ENCODE results near the gene MDH1B.
"Not testable (repeated sequence)": the region's sequence is repeated elsewhere in the genome, so short reads cannot be mapped to it uniquely, and the experiment has no call there.

Gene MDH1B

GRCh38 chr2:206765242-206766056 lies at the start of gene MDH1B, which contains the start of gene FASTKD2:
TSS of gene MDH1B (minus strand) at chr2:206765328. CDS start at chr2:206765271, 57 bp downstream.
TSS of gene FASTKD2 (plus strand) at chr2:206765606. CDS start at chr2:206766694, 1,088 bp downstream.
- DNase-seq (ENCODE audit: low spot score), result peak; percentile 92

- no peak for DNase-seq (ENCODE audit: low spot score)
Observed at GRCh38 chr2:206814498-206814897, 49.4 kb upstream of the MDH1B start.

- DNase-seq (ENCODE audit: low spot score), result not testable (repeated sequence)
Observed at GRCh38 chr2:206812471-206812870, 47.3 kb upstream of the MDH1B start.

- DNase-seq (ENCODE audit: low spot score), result not testable (repeated sequence)
Observed at GRCh38 chr2:206807624-206808023, 42.5 kb upstream of the MDH1B start.

- no peak for DNase-seq (ENCODE audit: low spot score)
Observed at GRCh38 chr2:206805887-206806607, 40.9 kb upstream of the MDH1B start.

GRCh38 chr2:206804326-206804725 lies 39.2 kb upstream of the MDH1B start:
- no peak for DNase-seq (ENCODE audit: low spot score)

GRCh38 chr2:206802654-206803514 lies 37.8 kb upstream of the MDH1B start:
- peak; percentile 50 for DNase-seq (ENCODE audit: low spot score)

- no peak for DNase-seq (ENCODE audit: low spot score)
Observed at GRCh38 chr2:206801418-206802189, 36.5 kb upstream of the MDH1B start.

GRCh38 chr2:206800506-206801417 lies 35.6 kb upstream of the MDH1B start:
- DNase-seq (ENCODE audit: low spot score), result peak; percentile 91

GRCh38 chr2:206799083-206799482 lies 34.0 kb upstream of the MDH1B start:
- DNase-seq (ENCODE audit: low spot score), result no peak

GRCh38 chr2:206798000-206798399 lies 32.9 kb upstream of the MDH1B start:
- DNase-seq (ENCODE audit: low spot score), result no peak

- DNase-seq (ENCODE audit: low spot score), result no peak
Observed at GRCh38 chr2:206797376-206797775, 32.2 kb upstream of the MDH1B start.

- no peak for DNase-seq (ENCODE audit: low spot score)
Observed at GRCh38 chr2:206792645-206793044, 27.5 kb upstream of the MDH1B start.

- no peak for DNase-seq (ENCODE audit: low spot score)
Observed at GRCh38 chr2:206790311-206790935, 25.3 kb upstream of the MDH1B start.

- no peak for DNase-seq (ENCODE audit: low spot score)
Observed at GRCh38 chr2:206784559-206785353, 19.6 kb upstream of the MDH1B start.

GRCh38 chr2:206783718-206784117 lies 18.6 kb upstream of the MDH1B start:
- DNase-seq (ENCODE audit: low spot score), result no peak

GRCh38 chr2:206780671-206781070 lies 15.5 kb upstream of the MDH1B start:
- no peak for DNase-seq (ENCODE audit: low spot score)

- no peak for DNase-seq (ENCODE audit: low spot score)
Observed at GRCh38 chr2:206776432-206776831, 11.3 kb upstream of the MDH1B start.

- DNase-seq (ENCODE audit: low spot score), result no peak
Observed at GRCh38 chr2:206774871-206775270, 9.7 kb upstream of the MDH1B start.
